Parathyroid adenoma (tissue), 2 donors: Measurements from ENCODE around the gene PML.

ENCODE experiments used
- H2AFZ ChIP-seq: fragments of 300-600 bp; sonication (generic); one replicate; pipeline ENCODE4 v1.7.0; 2017; ENCODE audit warnings: antibody characterized with exemption, mild to moderate bottlenecking
- H3K27ac ChIP-seq: fragments of 300-600 bp; sonication (generic); one replicate; pipeline ENCODE4 v1.7.0; 2017
- H3K27me3 ChIP-seq: fragments of 300-600 bp; sonication (generic); one replicate; pipeline ENCODE4 v1.7.0; 2017; ENCODE audit warnings: low read length; ENCODE audit not compliant: control insufficient read depth, insufficient read depth
- H3K36me3 ChIP-seq: fragments of 300-600 bp; sonication (generic); one replicate; pipeline ENCODE4 v1.7.0; 2017; ENCODE audit warnings: low read length; ENCODE audit not compliant: control insufficient read depth, insufficient read depth
- H3K4me1 ChIP-seq: fragments of 300-600 bp; sonication (generic); one replicate; pipeline ENCODE4 v1.7.0; 2017; ENCODE audit warnings: control low read depth
- H3K4me2 ChIP-seq: fragments of 300-600 bp; sonication (generic); one replicate; pipeline ENCODE4 v1.7.0; 2017; ENCODE audit warnings: low read length
- H3K4me3 ChIP-seq: fragments of 300-600 bp; sonication (generic); one replicate; pipeline ENCODE4 v1.7.0; 2017; ENCODE audit warnings: low read depth, low read length
- H3K79me2 ChIP-seq: fragments of 300-600 bp; sonication (generic); one replicate; pipeline ENCODE4 v1.7.0; 2017; ENCODE audit warnings: control low read depth
- H3K9ac ChIP-seq: fragments of 300-600 bp; sonication (generic); one replicate; pipeline ENCODE4 v1.7.0; 2017; ENCODE audit warnings: mild to moderate bottlenecking
- H3K9me3 ChIP-seq: fragments of 300-600 bp; sonication (generic); one replicate; pipeline ENCODE4 v1.7.0; 2017; ENCODE audit warnings: low read length; ENCODE audit not compliant: control insufficient read depth
- TF ChIP-seq, protein P1 (sequence below): fragments of 300-600 bp; sonication (generic); IDR thresholded peaks from one replicate; pipeline ENCODE4 v1.7.0; 2017; ENCODE audit warnings: antibody characterized with exemption, mild to moderate bottlenecking
- donor health status: primary hyperparathyroidism.

The PML gene

DNA sequence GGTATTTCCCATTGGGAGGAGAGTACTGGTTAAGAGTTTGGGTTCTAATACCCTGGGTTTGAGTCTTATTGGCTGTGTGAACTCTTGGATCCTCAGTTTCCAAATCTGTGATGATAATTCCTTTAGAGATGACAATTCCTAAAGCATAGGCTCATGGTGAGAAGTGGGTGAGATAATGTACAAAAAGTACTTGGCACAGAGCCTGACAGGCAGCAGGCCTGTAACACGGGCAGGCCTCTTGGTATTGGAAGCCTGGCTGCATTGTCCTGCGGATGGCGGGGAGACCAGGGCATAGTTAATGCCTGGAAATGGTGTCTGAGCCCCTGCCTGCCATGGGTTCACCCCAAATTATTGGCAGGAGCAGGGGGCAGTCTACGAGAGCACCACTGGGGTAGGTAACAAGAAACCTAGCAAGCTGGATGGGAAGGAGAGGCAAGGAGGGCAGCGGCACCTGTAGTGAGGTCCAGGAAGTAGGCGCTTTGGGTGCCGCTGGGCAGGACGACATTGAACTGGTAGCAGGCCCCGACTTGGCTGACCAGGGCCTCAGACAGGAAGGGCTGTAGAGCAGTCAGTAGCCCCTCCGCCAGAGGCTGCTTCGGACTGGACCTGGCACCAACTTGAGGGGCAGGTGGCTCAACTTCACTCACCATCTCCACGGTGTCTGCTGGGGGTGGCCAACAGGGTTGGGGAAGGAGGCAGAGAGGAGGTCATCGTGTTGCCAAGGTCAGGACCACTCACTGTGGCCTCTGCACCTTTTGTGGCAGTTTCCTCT is 10.1 kb upstream of the PML start:
- peaks cover 20% of the 10 kb centered on the region for H3K4me1 ChIP-seq
- H3K9ac ChIP-seq = no peak overlapping the region
- no peaks in the 10 kb centered on the region for H3K36me3 ChIP-seq

DNA sequence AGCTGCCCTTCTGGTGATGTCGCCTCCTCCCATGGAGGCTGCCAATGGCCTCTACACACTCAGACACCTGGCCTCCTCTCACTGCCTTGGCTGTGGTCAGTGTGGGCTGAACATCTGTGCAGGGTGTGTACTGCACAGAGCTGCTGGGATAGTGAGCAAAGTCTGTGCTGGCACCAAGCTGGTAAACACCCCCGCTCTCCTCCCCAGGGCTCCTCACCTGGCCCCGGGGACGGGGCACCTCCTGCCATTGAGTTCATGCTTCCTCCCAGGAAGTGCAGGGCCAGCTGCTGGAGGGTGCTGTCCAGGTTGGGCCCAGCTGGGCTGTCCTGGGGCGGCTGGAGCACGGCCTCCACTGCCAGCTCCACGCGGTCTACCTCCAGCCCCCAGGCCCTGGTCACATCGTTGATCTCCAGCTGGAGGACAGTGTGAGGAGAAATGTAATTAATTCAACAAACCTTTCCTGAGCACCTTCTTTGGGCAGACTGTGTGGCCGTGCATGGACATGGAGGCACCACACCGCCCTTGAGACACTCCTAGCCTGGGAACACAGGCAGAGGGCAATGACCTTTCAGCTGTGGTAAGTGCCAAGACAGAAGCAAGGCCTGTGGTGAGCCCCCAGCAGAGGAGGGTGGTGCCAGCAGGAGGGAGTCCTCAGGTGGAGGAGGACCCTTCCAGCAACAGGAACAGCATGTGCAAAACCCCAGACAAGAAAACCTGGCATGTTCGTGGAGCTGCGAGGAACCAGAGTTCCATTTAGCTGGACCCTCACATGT is 9.2 kb upstream of the PML start:
- Histone ChIP-seq H3K4me1 (peaks cover 20% of the 10 kb centered on the region), H3K36me3 (no peaks in the 10 kb centered on the region), H3K79me2 (no peaks in the 10 kb centered on the region), H3K27ac (peak overlapping the region; percentile 5), H3K27me3 (no peaks in the 10 kb centered on the region), H3K9ac (no peak overlapping the region), H3K9me3 (no peaks in the 10 kb centered on the region), H3K4me3 (no peak overlapping the region), H3K4me2 (no peak overlapping the region), H2AFZ (no peak overlapping the region)
- TF ChIP-seq, protein P1, sequence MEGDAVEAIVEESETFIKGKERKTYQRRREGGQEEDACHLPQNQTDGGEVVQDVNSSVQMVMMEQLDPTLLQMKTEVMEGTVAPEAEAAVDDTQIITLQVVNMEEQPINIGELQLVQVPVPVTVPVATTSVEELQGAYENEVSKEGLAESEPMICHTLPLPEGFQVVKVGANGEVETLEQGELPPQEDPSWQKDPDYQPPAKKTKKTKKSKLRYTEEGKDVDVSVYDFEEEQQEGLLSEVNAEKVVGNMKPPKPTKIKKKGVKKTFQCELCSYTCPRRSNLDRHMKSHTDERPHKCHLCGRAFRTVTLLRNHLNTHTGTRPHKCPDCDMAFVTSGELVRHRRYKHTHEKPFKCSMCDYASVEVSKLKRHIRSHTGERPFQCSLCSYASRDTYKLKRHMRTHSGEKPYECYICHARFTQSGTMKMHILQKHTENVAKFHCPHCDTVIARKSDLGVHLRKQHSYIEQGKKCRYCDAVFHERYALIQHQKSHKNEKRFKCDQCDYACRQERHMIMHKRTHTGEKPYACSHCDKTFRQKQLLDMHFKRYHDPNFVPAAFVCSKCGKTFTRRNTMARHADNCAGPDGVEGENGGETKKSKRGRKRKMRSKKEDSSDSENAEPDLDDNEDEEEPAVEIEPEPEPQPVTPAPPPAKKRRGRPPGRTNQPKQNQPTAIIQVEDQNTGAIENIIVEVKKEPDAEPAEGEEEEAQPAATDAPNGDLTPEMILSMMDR = no peak

More for the DNA sequence above, 10.1 kb upstream of the PML start:
- Histone ChIP-seq H2AFZ (no peak overlapping the region), H3K27ac (peak overlapping the region; percentile 91), H3K27me3 (no peaks in the 10 kb centered on the region), H3K79me2 (no peaks in the 10 kb centered on the region), H3K9me3 (no peaks in the 10 kb centered on the region), H3K4me3 (no peak overlapping the region), H3K4me2 (no peak overlapping the region)
- TF ChIP-seq, protein P1 = no peak

DNA sequence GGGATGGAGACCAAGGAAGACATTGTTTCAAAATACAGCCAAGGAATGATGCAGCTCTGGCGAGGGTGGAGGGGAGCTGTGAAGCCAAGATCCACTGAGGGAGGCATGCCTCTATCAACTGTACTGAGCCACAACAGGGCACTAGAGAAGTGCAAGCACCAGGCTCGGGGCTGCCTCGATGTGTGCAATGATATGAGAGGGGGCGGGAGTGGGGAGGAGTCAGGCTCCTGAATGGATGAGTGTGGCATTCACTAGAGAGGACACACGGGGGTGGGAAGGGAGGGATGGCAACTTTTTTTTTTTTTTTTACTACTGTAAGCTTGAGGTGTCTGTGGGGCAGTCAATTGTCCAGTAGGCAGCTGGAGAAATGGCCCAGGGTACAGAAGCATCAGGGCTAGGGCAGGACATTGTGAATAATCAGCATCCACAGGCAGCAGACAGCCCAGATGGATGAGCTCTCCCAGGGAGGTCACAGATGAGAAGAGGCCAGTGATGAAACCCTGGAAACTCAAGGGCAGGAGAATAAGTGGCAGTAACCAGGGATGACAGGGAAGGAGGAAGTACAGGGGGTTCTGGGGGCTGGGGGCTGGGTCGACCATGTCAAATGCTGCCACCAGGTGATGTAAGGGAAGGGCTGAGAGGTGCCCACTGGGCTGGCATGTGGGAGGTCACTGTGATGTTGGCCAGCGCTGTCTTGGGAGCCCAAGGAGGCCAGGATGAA is 8.3 kb upstream of the PML start:
- Histone ChIP-seq H3K4me2 (no peak overlapping the region), H2AFZ (no peak overlapping the region), H3K27me3 (no peaks in the 10 kb centered on the region), H3K4me1 (peaks cover 20% of the 10 kb centered on the region), H3K79me2 (peaks cover 2% of the 10 kb centered on the region), H3K9me3 (no peaks in the 10 kb centered on the region), H3K9ac (no peak overlapping the region), H3K4me3 (no peak overlapping the region), H3K27ac (no peak overlapping the region), H3K36me3 (no peaks in the 10 kb centered on the region)
- TF ChIP-seq, protein P1 = no peak

DNA sequence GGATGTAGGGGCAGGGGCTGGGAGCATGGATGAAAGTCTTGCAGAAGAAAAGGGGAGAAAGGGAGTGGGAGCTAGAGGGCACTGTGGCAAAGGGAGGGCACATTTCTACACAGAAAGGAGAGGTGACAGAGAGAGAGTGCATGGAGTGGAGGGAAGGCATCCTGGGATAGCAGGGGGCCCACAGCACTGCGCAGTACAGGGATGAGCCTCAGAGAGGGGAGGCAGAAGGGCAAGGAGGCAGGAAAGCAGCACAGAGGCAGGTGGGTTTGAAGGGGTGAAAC is 7.8 kb upstream of the PML start:
- Histone ChIP-seq H3K9me3 (no peaks in the 10 kb centered on the region), H3K27me3 (no peaks in the 10 kb centered on the region), H3K79me2 (peaks cover 2% of the 10 kb centered on the region), H3K4me3 (no peak overlapping the region), H2AFZ (no peak overlapping the region), H3K4me1 (peaks cover 15% of the 10 kb centered on the region), H3K4me2 (no peak overlapping the region), H3K27ac (peak overlapping the region; percentile 16), H3K36me3 (no peaks in the 10 kb centered on the region), H3K9ac (no peak overlapping the region)
- TF ChIP-seq, protein P1 = no peak
